Cardiac fibroblast (primary cell): ENCODE measurements around the gene AGTRAP.

Source experiments
- DNase-seq, 2 donors: peaks; one replicate each; pipeline versions ENCODE4 v3.0.0 to v3.0.0-alpha.2; 2010; ENCODE audit warnings: low read depth in 2 of 2
- H3K4me3 ChIP-seq, 2 donors: replicated peaks in 1 of 2; 1 replicate in 1 of 2; 2 replicates in 1 of 2; pipeline ENCODE4 v1.5.1; 2011; ENCODE audit warnings: low read depth in 2 of 2, low read length in 2 of 2, mild to moderate bottlenecking in 2 of 2, moderate library complexity in 1 of 2
- TF ChIP-seq, protein P1 (sequence below): IDR thresholded peaks from one replicate; pipeline ENCODE4 v1.5.1; 2011; ENCODE audit warnings: low read depth, mild to moderate bottlenecking, low read length, inconsistent platforms

AGTRAP gene

DNA sequence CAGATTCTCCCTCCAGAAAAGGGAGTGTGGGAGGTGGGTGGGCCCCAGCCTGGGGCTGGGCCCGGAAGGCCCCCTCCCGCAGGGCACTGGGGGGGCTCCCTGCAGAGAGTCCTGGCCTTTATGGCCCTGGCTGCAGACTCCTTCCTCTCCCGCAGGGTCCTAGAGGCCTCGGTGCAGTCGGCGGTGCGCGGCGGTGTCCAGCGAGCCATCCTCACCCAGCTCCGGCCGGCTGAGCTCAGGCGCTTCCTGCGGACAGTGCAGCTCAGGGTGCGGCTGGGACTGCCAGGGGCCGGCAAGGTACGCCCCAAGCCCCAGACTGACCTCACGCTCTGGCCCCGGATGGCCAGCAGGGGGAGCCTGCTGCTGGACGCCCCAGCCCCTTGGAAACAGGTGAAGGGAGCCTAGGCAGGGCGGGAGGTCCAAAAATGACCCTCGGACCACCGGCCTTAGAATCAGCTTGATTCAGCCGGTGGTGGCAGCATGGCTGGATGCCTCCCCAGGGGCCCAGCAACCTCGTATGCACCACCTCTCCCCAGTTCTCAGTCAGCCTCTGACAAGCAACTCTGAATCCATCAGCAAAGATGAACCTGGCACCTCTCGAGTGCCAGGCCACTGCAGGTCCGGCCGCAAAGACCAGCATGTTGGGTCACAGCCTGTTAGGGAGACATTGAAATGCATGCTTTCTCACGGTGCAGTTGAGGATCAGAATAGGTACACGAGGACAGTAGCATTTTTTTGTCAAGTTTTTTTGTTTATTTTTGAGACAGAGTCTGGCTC lies 49.2 kb downstream of the AGTRAP start:
- no peak overlapping the region for H3K4me3 ChIP-seq
- DNase-seq: peak; percentile 61 to 75
- TF ChIP-seq, protein P1, sequence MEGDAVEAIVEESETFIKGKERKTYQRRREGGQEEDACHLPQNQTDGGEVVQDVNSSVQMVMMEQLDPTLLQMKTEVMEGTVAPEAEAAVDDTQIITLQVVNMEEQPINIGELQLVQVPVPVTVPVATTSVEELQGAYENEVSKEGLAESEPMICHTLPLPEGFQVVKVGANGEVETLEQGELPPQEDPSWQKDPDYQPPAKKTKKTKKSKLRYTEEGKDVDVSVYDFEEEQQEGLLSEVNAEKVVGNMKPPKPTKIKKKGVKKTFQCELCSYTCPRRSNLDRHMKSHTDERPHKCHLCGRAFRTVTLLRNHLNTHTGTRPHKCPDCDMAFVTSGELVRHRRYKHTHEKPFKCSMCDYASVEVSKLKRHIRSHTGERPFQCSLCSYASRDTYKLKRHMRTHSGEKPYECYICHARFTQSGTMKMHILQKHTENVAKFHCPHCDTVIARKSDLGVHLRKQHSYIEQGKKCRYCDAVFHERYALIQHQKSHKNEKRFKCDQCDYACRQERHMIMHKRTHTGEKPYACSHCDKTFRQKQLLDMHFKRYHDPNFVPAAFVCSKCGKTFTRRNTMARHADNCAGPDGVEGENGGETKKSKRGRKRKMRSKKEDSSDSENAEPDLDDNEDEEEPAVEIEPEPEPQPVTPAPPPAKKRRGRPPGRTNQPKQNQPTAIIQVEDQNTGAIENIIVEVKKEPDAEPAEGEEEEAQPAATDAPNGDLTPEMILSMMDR: peak; percentile 89

DNA sequence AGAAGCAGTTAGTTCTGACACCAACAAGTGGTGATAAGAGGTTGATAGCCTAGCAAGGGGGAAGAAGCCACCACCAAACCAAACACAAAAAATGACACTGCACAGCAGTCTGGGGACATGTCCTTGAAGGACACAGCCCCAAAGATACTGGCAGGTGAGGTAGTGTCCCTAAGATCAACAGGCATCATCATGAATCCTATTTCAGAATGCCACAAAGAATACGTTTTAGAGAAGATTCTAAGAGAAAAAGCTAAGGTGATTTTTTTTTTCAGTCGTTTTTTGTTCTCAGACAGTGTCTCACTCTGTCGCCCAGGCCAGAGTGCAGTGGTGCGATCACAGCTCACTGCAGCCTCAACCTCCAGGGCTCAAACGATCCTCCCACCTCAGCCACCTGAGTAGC lies 50.2 kb downstream of the AGTRAP start:
- no peak for DNase-seq
- TF ChIP-seq, protein P1: no peak
- H3K4me3 ChIP-seq: no peak overlapping the region

DNA sequence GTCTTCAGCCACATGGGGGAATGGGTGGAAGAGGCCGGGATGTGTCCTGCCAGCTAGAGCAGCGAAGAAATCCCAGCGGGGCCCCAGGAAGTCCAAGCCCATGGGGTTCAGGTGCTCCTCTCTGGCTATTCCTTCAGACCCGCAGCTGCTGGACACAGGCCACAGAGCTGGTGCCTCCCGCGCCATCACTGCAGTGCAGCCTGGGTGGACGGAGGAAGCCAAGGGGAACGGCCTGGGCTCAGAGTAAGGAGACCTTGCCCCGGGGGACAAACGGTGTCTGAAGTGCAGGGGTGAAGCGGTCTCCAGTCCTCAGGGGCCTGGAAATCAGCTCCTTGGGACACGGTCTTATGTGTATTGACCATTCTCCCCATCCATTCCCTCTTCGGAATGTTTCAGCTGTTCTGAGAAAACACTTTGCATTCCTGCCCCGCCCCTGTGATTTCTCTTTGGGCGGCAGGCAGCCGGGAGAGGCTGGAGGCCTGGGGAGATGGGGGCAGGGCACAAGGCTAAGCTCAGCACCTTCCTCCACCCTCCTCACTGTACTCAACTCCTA lies 51.4 kb downstream of the AGTRAP start:
- H3K4me3 ChIP-seq: no peak overlapping the region
- peak; percentile 51 to 82 for DNase-seq
- TF ChIP-seq, protein P1: no peak

DNA sequence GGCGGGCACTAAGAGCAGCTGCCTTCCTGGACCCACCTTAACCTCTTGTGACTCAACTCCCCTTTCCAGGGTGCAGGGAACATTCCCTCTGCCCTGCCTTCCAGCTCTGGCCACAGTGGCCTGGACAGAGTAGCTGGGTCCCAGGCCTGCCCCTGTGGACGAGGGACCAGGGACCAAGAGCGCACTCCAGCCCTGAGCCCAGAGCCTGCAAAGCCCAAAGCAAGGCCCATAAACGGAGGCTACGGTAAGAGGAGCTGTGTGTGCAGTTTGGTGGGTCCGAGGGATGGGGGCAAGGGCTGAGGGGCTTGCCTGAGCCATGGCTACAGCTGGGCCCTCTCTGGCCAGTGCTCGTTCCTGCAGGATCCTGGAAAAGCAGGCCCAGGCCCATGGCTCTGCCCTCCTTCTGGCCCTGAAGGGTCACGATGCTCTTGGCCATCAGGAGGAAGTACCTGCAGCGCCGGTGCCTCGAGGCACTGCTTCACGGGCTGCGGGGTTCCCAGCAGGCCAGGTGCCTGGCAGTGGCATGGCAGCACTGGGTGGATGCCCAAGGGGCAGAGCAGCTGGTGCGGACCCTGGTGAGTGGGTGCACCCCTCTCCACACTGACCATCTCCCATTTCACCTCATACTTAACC lies 52.0 kb downstream of the AGTRAP start:
- DNase-seq: no peak
- no peak overlapping the region for H3K4me3 ChIP-seq
- TF ChIP-seq, protein P1: no peak

DNA sequence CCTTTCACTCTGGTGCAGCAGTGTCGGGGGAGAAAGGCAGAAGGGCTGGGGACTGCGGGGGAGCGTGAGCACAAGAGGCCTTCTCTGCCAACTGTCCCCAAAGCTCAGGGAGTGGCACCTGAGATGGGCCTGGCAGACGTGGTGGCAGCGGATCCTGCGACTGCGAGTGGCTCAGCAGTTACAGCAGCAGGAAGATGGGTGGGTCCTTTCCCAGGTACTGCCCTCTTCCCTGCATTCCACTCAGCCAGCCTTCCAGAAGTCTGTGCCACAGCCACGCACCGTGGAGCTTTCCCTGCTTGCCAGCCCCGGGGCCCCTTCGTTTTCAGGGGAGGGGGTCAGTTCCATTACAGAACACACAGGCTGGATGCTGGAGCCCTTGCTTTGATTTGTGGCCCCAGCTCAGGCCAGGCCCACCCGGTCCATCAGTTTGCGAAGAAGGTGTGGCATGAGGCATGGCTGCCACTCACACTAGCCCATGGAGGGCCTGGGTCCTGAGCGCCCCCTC lies 52.7 kb downstream of the AGTRAP start:
- no peak for DNase-seq
- no peak overlapping the region for H3K4me3 ChIP-seq
- TF ChIP-seq, protein P1: no peak

DNA sequence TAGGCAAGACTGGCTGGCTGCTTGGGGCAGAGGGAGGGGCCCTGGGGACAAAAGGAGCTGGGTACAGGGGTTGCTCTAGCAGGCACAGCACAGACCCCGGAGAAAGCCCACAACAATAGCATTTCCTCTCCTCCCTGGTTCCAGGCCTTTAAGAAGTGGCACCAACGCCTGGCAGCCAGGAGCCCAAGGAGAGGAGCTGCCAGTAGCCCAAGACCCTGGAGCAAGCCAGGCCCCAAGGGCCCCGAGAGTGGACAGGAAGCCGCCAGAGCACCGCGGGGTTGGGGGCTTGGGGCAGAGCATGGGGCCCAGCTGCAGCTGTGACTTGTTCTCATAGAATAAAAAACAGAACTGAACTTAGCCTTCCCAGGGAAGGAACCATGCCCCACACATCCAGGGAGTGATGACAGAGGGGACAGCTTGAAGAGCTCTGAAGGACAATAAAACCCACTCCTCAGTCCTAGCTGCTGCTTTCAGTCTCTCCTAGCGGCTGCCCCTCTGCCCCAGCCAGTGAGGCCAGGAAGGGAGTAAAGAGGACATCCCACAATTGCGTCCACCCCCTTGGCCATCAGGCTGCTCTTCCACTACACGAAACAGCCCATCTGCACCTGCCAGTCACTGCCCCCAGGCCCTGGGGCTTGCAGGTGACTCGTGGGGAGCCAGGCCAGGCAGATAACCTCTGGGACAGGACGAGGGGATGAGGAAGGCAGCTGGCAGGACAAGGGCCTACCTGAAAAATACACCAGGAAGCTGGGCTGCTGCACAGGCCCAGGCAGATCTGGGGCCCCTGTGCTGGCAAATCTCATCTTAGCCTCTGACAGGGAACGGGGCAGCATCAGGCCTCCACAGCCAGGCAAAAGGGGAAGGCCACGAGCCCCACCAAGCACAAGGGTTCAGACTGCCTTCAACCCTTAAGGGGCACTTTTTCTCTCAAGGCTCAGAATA lies 53.5 kb downstream of the AGTRAP start:
- DNase-seq: no peak
- no peak overlapping the region for H3K4me3 ChIP-seq
- TF ChIP-seq, protein P1: no peak
